Fibroblast of lung (primary cell): ENCODE measurements around the gene CAMTA1. TPM values are rescaled to one million over a fixed set of nuclear protein-coding genes. Genes with fewer than 3 reads are reported as not detected.

Experiments used
- DNase-seq, 2 donors: peaks; one replicate each; pipeline versions ENCODE4 v3.0.0 to v3.0.0-alpha.2; 2010; ENCODE audit warnings: low read depth in 2 of 2
- H2AFZ ChIP-seq: 2 replicates; pipeline ENCODE4 v1.5.1; 2012; ENCODE audit warnings: low read length, control low read depth, inconsistent platforms
- H3K27ac ChIP-seq: 2 replicates; pipeline ENCODE4 v1.5.1; 2011; ENCODE audit warnings: low read length, control low read depth; ENCODE audit not compliant: insufficient read depth
- H3K27me3 ChIP-seq: 2 replicates; pipeline ENCODE4 v1.5.1; 2011; ENCODE audit warnings: mild to moderate bottlenecking, low read length; ENCODE audit not compliant: control insufficient read depth, insufficient read depth
- H3K36me3 ChIP-seq: 2 replicates; pipeline ENCODE4 v1.5.1; 2011; ENCODE audit warnings: low read length; ENCODE audit not compliant: control insufficient read depth, insufficient read depth
- H3K4me1 ChIP-seq: 2 replicates; pipeline ENCODE4 v1.5.1; 2011; ENCODE audit warnings: low read length; ENCODE audit not compliant: control insufficient read depth, insufficient read depth; ENCODE audit errors: extremely low read depth
- H3K4me2 ChIP-seq: 2 replicates; pipeline ENCODE4 v1.5.1; 2011; ENCODE audit warnings: low read length, control low read depth; ENCODE audit not compliant: insufficient read depth; ENCODE audit errors: extremely low read depth
- H3K4me3 ChIP-seq, 4 experiments: fragments of 200-600 bp in 1 of 4; sonication (generic) in 1 of 4; replicated peaks in 1 of 4; 2 replicates each; pipeline ENCODE4 v1.5.1; 2011 to 2016; ENCODE audit warnings: low read length in 4 of 4, low read depth in 3 of 4, mild to moderate bottlenecking in 3 of 4, control low read depth in 2 of 4, inconsistent platforms in 1 of 4, mixed read lengths in 1 of 4; ENCODE audit not compliant: insufficient read depth in 1 of 4; ENCODE audit errors: control extremely low read depth in 1 of 4
- H3K79me2 ChIP-seq: 2 replicates; pipeline ENCODE4 v1.5.1; 2012; ENCODE audit warnings: mild to moderate bottlenecking, low read length, inconsistent platforms; ENCODE audit not compliant: control insufficient read depth, insufficient read depth
- H3K9ac ChIP-seq: 2 replicates; pipeline ENCODE4 v1.5.1; 2011; ENCODE audit warnings: mild to moderate bottlenecking, low read length, control low read depth; ENCODE audit not compliant: insufficient read depth
- H3K9me3 ChIP-seq: 2 replicates; pipeline ENCODE4 v1.5.1; 2012; ENCODE audit warnings: low read depth, low read length; ENCODE audit not compliant: control insufficient read depth, insufficient read depth
- H4K20me1 ChIP-seq: 2 replicates; pipeline ENCODE4 v1.5.1; 2011; ENCODE audit warnings: low read length; ENCODE audit not compliant: control insufficient read depth, insufficient read depth; ENCODE audit errors: extremely low read depth
- CTCF ChIP-seq, 2 donors: IDR thresholded peaks in 1 of 2; conservative IDR thresholded peaks in 1 of 2; 1 replicate in 1 of 2; 2 replicates in 1 of 2; pipeline ENCODE4 v1.5.1; 2011 to 2012; ENCODE audit warnings: low read length in 2 of 2, control low read depth in 1 of 2, inconsistent platforms in 1 of 2, low read depth in 1 of 2, mild to moderate bottlenecking in 1 of 2
- EZH2 ChIP-seq: IDR thresholded peaks from 2 replicates; pipeline ENCODE4 v1.5.1; 2012; ENCODE audit warnings: low read length, control low read depth, mild to moderate bottlenecking; ENCODE audit errors: missing control alignments
- polyA plus RNA-seq, 2 donors: library from polyadenylated mRNA; depleted of rRNA in 1 of 2; stranded (reverse) in 1 of 2; unstranded in 1 of 2; fragments of >200 nt; gene quantifications; 2 replicates each; pipeline ENCODE4 v1.2.1, GENCODE V29; 2011 to 2012; ENCODE audit warnings: missing spikeins in 1 of 2
- total RNA-seq: library from RNA; depleted of rRNA; stranded (reverse); fragments of >200 nt; gene quantifications from 2 replicates; pipeline ENCODE4 v1.2.1, GENCODE V29; 2014

Gene CAMTA1
- total and polyA plus RNA-seq, 2 donors (not counting 1 experiment from before 2014, with no cell fraction given) = 47.6 to 86.0 TPM

GRCh38 chr1:7481194-7481593 is 695.9 kb downstream of the CAMTA1 start:
- peak in 1 of 2 donors; percentile 15 for DNase-seq
- TF ChIP-seq EZH2 = no peak
- TF ChIP-seq CTCF (conservative IDR thresholded peaks at IDR 0.05 in 1 of 2, IDR thresholded peaks at IDR 0.05 in 1 of 2; ENCODE audit: low read depth in 1 of 2, low read length in 2 of 2) = no peak
- no peaks in the 10 kb centered on the region for H3K36me3 ChIP-seq

DNA sequence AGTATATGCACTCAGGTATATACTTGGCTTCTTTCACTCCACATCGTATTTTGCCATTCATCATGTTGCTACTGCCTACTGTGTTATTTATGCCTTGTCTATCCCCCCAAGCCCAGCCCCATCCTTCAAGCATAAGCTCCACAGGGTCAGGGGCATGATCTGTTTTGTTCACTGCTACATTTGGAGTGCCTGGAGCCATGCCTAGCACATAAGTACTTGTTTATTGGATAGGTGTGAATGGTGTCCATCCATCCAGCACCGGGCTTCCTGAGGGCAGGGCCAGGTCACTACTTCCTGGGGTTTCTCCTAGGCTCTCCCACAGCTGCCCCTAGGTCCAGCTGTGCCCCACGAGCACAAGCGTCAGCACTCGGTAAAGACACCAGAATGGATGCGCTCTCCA is 696.8 kb downstream of the CAMTA1 start:
- Histone ChIP-seq H3K36me3 (no peaks in the 10 kb centered on the region), H4K20me1 (no peaks in the 10 kb centered on the region), H3K27me3 (no peaks in the 10 kb centered on the region), H3K9ac (no peak overlapping the region), H2AFZ (no peak overlapping the region), H3K79me2 (no peaks in the 10 kb centered on the region), H3K4me2 (no peak overlapping the region), H3K9me3 (no peaks in the 10 kb centered on the region), H3K27ac (no peak overlapping the region), H3K4me3 (no peak overlapping the region), H3K4me1 (peaks cover 2% of the 10 kb centered on the region)
- no peak for TF ChIP-seq EZH2
- no peak for DNase-seq

More at GRCh38 chr1:7481194-7481593, 695.9 kb downstream of the CAMTA1 start:
- Histone ChIP-seq H3K79me2 (no peaks in the 10 kb centered on the region), H3K4me1 (peaks cover 2% of the 10 kb centered on the region), H3K9ac (no peak overlapping the region), H3K9me3 (no peaks in the 10 kb centered on the region), H3K4me3 (no peak overlapping the region), H3K4me2 (no peak overlapping the region), H2AFZ (no peak overlapping the region), H3K27ac (no peak overlapping the region), H3K27me3 (no peaks in the 10 kb centered on the region), H4K20me1 (no peaks in the 10 kb centered on the region)

DNA sequence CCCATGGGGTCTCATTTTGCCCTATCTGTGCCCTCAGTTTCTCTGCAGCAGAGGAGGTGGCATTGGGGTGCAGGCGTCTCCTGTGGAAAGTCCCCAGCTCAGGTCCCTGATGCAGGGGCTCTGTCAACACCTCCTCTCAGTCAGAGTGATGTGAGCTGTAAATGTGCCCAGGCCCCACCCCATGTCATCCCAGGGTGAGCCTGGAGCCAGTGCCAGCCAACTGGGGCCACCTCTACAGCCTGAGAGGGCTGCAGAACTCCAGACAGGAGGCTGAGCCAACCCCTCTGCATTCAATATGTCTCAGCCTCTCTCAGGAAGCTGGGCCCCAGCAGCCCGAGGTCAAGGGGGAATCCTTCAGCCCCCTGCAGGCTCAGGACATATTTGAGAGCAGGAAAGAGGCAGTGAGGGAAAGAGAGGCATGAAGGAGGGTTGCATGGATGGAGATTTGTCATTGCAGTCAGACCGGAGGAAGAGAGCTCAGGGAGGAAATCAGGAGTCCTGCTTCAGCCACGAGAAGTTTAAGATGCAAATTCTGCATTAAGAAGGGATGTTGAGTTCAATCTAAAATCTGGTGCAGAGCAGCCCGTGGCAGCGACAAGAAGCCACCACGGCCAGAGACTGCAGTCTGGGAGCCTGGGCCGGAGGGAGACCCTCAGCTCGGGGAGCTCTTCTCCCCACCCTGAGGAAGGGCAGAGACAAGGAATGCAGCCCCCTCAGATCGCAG is 697.7 kb downstream of the CAMTA1 start:
- no peaks in the 10 kb centered on the region for H3K27me3 ChIP-seq
- no peak overlapping the region for H3K4me2 ChIP-seq
- no peaks in the 10 kb centered on the region for H4K20me1 ChIP-seq
- peaks cover 2% of the 10 kb centered on the region for H3K4me1 ChIP-seq
- TF ChIP-seq CTCF (conservative IDR thresholded peaks at IDR 0.05 in 1 of 2, IDR thresholded peaks at IDR 0.05 in 1 of 2; ENCODE audit: low read depth in 1 of 2, low read length in 2 of 2) (no peak), EZH2 (no peak)
- no peaks in the 10 kb centered on the region for H3K79me2 ChIP-seq
- H2AFZ ChIP-seq = no peak overlapping the region
- no peak for DNase-seq
- H3K36me3 ChIP-seq = no peaks in the 10 kb centered on the region
- H3K4me3 ChIP-seq = no peak overlapping the region
- no peaks in the 10 kb centered on the region for H3K9me3 ChIP-seq
- H3K9ac ChIP-seq = no peak overlapping the region
- H3K27ac ChIP-seq = no peak overlapping the region
